ENCODE measurements around the gene PIK3AP1.
"Not testable (repeated sequence)": the region's sequence is repeated elsewhere in the genome, so short reads cannot be mapped to it uniquely, and the experiment has no call there.

PIK3AP1 gene

GRCh38 chr10:96570983-96571964, 149.0 kb downstream of the PIK3AP1 start:
- DNase-seq = no peak

DNA sequence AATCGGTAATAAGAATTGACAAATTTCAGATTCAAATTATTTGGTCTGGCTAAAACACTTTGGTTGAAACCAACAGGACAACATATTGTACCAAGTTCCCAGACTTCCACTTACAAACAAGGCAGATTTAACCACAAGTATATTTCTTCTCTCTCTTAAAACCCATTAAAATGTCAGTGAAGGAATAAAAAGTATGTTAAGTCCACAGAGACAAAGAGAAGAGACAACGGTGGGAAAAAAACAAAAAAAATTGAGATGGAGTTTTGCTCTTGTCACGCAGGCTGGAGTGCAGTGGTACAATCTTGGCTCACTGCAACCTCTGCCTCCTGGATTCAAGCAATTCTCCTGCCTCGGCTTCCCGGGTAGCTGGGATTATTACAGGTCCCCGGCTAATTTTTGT, 149.8 kb downstream of the PIK3AP1 start:
- DNase-seq = no peak

GRCh38 chr10:96568402-96568801, 151.9 kb downstream of the PIK3AP1 start:
- DNase-seq = no peak

- peak; percentile 22 for DNase-seq
Observed at GRCh38 chr10:96565774-96566173, 154.5 kb downstream of the PIK3AP1 start.

DNA sequence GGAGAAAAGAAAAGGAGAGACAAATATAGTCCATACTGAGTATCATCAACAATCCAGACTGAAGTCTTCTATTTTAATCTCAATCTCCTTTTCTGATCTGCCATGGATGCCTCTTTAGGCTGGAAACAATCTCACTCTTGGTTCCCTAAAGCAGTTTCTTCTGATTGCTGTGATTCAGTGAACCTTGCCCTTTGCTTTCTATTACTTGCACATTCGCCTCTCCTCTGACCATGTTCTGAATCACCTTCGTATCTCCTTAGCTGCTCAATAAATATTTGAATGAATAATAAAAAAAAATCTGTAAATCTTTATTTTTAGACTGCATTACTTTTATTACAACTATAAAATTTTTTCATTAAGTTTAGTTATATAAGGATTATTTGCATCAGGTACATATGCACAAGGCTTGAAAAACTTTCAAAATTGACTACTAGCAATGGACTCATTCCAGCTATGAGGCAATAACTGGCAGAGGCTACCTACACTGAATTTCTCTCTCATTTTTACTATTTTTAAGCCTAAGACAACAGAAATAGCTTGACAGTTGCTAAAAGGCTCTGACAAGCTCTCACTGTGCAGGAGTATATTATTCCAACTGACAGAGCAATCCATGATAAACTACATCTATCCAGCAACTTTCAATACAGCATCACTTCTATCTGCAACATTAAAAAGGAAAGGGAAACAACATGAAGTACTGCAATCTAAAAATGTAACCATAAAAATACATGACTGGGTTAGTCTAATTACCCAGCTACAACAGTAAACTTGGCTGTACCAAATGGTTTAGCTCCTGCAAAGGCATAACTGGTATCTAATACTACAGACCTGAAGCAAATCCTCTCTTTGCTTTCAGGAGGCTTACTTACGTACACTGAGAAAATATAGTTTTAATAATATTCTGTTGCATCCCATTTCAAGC, 159.1 kb downstream of the PIK3AP1 start:
- no peak for DNase-seq

DNA sequence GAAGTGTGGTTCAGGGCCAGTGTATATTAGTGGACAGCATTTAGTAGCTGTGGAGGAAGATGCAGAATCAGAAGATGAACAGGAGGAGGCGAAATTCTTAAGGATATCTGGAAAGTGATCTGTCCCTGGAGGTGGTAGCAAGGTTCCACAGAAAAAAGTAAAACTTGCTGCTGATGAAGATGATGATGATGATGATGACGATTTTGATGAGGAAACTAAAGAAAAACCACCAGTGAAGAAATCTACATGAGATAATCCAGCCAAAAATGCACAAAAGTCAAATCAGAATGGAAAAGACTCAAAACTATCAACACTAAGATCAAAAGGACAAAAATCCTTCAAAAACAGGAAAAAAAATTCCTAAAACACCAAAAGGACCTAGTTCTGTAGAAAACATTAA, 159.8 kb downstream of the PIK3AP1 start:
- no peak for DNase-seq

GRCh38 chr10:96556003-96556402, 164.3 kb downstream of the PIK3AP1 start:
- peak; percentile 64 for DNase-seq

GRCh38 chr10:96555330-96555729, 165.0 kb downstream of the PIK3AP1 start:
- DNase-seq = no peak

- no peak for DNase-seq
Observed at GRCh38 chr10:96548589-96548988, 171.7 kb downstream of the PIK3AP1 start.

GRCh38 chr10:96545558-96545957, 174.8 kb downstream of the PIK3AP1 start:
- DNase-seq = not testable (repeated sequence)

Measured in OCI-M1 (cell line).